ENCODE data around the gene ZNF398. TPM values are rescaled to one million over a fixed set of nuclear protein-coding genes. Genes with fewer than 3 reads are reported as not detected.

ZNF398 gene
- total RNA-seq, 1 donor from 2014 or later, result 14.2 TPM

DNA sequence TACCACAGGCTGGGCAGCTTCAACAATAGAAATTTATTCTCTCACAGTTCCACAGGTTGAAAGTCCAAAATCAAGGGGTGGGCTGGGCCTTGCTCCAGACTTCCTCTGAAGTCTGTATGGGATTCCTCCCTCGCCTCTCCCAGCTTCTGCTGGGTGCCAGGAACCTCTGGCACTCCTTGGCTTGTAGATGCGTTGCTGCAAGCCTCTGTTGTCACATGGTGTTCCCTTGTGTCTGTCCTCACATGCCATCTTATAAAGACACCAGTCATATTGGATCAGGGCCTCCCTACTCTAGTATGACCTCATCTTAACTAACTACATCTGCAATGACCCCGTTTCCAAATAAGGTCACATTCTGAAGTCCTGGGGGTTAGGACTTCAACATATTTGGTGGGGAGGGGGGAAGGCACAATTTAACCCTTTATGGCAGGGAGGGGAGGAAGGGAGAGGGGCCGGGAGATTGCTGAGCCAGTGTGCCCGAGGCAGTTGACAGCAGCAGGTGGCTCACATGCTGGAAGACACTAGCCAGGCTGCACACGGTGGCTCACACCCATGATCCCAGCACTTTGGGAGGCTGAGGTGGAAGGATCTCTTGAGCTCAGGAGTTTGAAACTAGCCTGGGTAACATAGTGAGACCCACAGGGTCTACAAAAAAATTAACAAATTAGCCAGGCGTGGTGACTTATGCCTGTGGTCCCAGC lies 66.9 kb downstream of the ZNF398 start:
- Histone ChIP-seq H3K36me3 (ENCODE audit: control insufficient read depth, insufficient read depth, low read length) (peaks cover 9% of the 10 kb centered on the region), H3K27me3 (ENCODE audit: control insufficient read depth, insufficient read depth, low read length) (no peaks in the 10 kb centered on the region), H3K4me3 (ENCODE audit: low read depth, low read length) (no peak overlapping the region)
- TF ChIP-seq, protein P1, sequence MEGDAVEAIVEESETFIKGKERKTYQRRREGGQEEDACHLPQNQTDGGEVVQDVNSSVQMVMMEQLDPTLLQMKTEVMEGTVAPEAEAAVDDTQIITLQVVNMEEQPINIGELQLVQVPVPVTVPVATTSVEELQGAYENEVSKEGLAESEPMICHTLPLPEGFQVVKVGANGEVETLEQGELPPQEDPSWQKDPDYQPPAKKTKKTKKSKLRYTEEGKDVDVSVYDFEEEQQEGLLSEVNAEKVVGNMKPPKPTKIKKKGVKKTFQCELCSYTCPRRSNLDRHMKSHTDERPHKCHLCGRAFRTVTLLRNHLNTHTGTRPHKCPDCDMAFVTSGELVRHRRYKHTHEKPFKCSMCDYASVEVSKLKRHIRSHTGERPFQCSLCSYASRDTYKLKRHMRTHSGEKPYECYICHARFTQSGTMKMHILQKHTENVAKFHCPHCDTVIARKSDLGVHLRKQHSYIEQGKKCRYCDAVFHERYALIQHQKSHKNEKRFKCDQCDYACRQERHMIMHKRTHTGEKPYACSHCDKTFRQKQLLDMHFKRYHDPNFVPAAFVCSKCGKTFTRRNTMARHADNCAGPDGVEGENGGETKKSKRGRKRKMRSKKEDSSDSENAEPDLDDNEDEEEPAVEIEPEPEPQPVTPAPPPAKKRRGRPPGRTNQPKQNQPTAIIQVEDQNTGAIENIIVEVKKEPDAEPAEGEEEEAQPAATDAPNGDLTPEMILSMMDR (IDR thresholded peaks at IDR 0.05; ENCODE audit: insufficient read depth, low read length, poor library complexity, severe bottlenecking), result no peak
- DNase-seq (ENCODE audit: low read depth), result no peak

DNA sequence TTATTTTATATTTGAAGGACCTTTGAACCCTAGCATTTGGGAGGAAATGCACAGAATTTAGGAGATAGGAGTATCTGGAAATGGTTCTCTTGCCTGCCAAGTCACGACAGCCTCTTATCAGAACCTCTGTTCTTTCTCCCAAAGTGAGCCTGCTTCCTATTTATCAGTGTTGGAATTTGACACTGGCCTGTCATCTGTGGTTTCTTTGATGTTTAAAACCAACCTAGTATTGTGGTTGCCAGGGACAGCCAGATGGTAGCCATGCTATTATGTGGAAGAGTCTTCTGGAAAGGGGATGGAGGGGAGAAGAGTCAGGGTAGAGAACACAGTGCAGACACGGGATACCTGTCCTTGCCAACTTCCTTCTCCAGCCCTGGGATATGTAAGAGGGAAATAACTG lies 69.1 kb downstream of the ZNF398 start:
- TF ChIP-seq, protein P1 (IDR thresholded peaks at IDR 0.05; ENCODE audit: insufficient read depth, low read length, poor library complexity, severe bottlenecking), result no peak
- Histone ChIP-seq H3K4me3 (ENCODE audit: low read depth, low read length) (no peak overlapping the region), H3K36me3 (ENCODE audit: control insufficient read depth, insufficient read depth, low read length) (peaks cover 6% of the 10 kb centered on the region)

DNA sequence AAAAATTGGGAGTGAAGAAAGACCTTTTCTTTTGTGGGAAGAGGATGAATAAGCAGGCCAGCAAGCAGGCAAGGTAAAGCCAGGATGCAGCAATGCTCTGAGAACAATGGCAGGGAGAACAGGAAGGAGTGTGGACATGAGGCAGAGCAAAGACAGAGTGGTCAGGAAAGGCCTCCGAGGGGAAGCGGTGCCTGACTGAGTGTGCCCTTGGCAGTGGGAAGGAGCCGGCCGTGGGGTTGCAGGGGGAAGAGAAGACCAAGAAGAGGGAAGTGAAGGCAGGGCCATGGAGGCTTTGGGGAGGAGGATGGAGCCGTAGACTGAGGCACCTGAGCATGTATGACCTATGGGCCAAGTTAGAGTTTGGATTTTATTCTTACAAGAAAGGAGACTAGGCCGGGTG lies 70.3 kb downstream of the ZNF398 start:
- Histone ChIP-seq H3K4me3 (ENCODE audit: low read depth, low read length) (no peak overlapping the region), H3K27me3 (ENCODE audit: control insufficient read depth, insufficient read depth, low read length) (no peaks in the 10 kb centered on the region), H3K36me3 (ENCODE audit: control insufficient read depth, insufficient read depth, low read length) (peaks cover 6% of the 10 kb centered on the region)
- TF ChIP-seq, protein P1 (IDR thresholded peaks at IDR 0.05; ENCODE audit: insufficient read depth, low read length, poor library complexity, severe bottlenecking), result no peak
- no peak for DNase-seq (ENCODE audit: low read depth)

More for the DNA sequence above, 69.1 kb downstream of the ZNF398 start:
- no peaks in the 10 kb centered on the region for H3K27me3 ChIP-seq (ENCODE audit: control insufficient read depth, insufficient read depth, low read length)
- no peak for DNase-seq (ENCODE audit: low read depth)

DNA sequence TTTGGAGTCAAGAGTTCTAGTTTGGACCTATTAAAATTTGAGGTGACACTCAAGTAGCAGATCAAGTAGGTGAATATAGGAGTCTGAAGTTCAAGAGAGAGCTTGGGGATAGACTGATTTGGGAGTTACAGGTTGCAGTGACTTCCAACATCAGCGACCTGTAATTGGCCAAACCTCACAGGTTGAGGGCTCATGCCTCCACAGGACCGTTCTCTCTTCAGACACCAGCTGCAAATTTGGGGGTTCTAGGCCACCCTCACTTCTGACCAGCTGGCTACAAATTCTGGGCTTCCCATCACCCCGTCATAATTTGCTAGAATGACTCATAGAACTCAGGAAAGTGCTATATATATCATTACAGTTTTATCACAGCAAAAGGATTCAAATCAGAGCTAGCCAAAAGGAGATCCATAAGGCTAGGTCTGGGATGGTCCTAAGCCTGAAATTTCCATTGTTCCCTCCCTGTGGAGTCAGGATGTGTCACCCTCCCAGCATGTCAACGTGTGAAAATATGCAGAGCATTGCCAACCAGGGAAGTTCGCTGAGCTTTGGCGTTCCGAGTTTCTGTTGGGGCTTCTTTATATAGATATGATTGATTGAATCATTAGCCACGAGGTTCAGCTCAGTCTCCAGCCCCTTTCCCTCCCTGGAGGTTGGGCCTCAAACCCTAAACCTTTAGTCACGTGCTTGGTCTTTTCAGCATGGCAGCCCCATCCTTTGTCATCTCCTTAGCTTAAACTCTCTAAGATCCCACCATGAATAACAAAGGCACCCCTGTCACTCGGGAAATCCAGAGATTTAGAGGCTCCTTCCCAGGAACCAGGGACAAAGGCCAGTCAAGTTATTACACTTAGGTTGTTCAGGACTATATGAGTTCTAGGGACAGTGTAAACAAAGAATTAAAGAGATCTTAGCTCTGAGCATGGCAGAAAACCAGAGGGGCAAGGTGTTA lies 71.5 kb downstream of the ZNF398 start:
- no peak for DNase-seq (ENCODE audit: low read depth)
- no peaks in the 10 kb centered on the region for H3K27me3 ChIP-seq (ENCODE audit: control insufficient read depth, insufficient read depth, low read length)
- H3K36me3 ChIP-seq (ENCODE audit: control insufficient read depth, insufficient read depth, low read length), result peaks cover 6% of the 10 kb centered on the region
- no peak overlapping the region for H3K4me3 ChIP-seq (ENCODE audit: low read depth, low read length)
- TF ChIP-seq, protein P1 (IDR thresholded peaks at IDR 0.05; ENCODE audit: insufficient read depth, low read length, poor library complexity, severe bottlenecking), result no peak

DNA sequence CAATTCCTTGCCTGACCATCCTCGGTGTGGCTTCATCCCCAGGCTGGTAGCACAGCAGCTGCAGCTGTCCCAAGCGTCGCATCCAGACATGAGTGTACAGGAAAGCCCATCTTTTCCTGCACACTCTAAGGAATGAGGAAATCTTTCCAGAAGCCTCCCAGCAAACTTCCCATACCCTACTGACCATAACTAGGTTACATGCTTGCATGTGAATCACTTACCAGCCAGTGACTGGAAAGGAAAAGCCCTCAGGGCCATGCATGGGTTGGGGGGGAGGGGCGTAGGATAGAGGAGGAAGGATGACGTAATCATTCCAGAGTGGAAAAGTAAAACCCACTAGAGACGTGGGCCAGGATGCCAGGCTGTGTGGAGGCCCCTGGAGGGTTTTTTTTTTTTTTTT lies 73.3 kb downstream of the ZNF398 start:
- TF ChIP-seq, protein P1 (IDR thresholded peaks at IDR 0.05; ENCODE audit: insufficient read depth, low read length, poor library complexity, severe bottlenecking), result no peak
- Histone ChIP-seq H3K27me3 (ENCODE audit: control insufficient read depth, insufficient read depth, low read length) (no peaks in the 10 kb centered on the region), H3K4me3 (ENCODE audit: low read depth, low read length) (no peak overlapping the region), H3K36me3 (ENCODE audit: control insufficient read depth, insufficient read depth, low read length) (peaks cover 5% of the 10 kb centered on the region)
- no peak for DNase-seq (ENCODE audit: low read depth)

All from kidney epithelial cell (primary cell).